SK-N-SH treated with all-trans-retinoic acid at 6 μM for 48 hours (cell line): ENCODE measurements around the gene SEC22A.

Experiments used
- ATAC-seq: fragments of 200-7000 bp; cut with Tn5 transposase; 3 replicates; pipeline ENCODE4 v1.9.1; 2020; ENCODE audit warnings: mild to moderate bottlenecking, moderate library complexity
- ARNTL ChIP-seq: fragments of 450-650 bp; formaldehyde crosslinking; IDR thresholded peaks from 2 replicates; pipeline ENCODE4 v1.5.0; 2020; ENCODE audit warnings: low read depth, mild to moderate bottlenecking, moderate library complexity, borderline replicate concordance
- BACH2 ChIP-seq: fragments of 250-450 bp; sonication (Bioruptor Pico); IDR thresholded peaks from 2 replicates; pipeline ENCODE4 v1.9.0; 2021; ENCODE audit warnings: mild to moderate bottlenecking, borderline replicate concordance
- CREB5 ChIP-seq: fragments of 250-450 bp; sonication (Bioruptor Pico); IDR thresholded peaks from 2 replicates; pipeline ENCODE4 v1.5.1; 2020; ENCODE audit warnings: low read depth, mild to moderate bottlenecking, moderate library complexity
- CSDC2 ChIP-seq: fragments of 250-450 bp; sonication (Bioruptor Pico); IDR thresholded peaks from 2 replicates; pipeline ENCODE4 v1.5.0; 2020; ENCODE audit warnings: mild to moderate bottlenecking, moderate library complexity
- CSRNP3 ChIP-seq: fragments of 250-450 bp; sonication (Bioruptor Pico); IDR thresholded peaks from 2 replicates; pipeline ENCODE4 v1.5.1; 2021; ENCODE audit warnings: mild to moderate bottlenecking, moderate library complexity
- ESRRG ChIP-seq: fragments of 250-450 bp; sonication (Bioruptor Pico); IDR thresholded peaks from 2 replicates; pipeline ENCODE4 v1.6.1; 2021; ENCODE audit warnings: mild to moderate bottlenecking
- GLIS3 ChIP-seq: fragments of 250-450 bp; sonication (Bioruptor Pico); IDR thresholded peaks from 2 replicates; pipeline ENCODE4 v1.5.0; 2020; ENCODE audit warnings: mild to moderate bottlenecking, moderate library complexity
- ISL1 ChIP-seq: fragments of 250-450 bp; sonication (Bioruptor Pico); IDR thresholded peaks from 2 replicates; pipeline ENCODE4 v2.1.2; 2022; ENCODE audit warnings: mild to moderate bottlenecking, moderate library complexity
- POU6F1 ChIP-seq: fragments of 250-450 bp; sonication (Bioruptor Pico); IDR thresholded peaks from 2 replicates; pipeline ENCODE4 v1.8.0; 2021; ENCODE audit warnings: low read depth, mild to moderate bottlenecking, moderate library complexity, borderline replicate concordance
- PPARA ChIP-seq: fragments of 250-450 bp; sonication (Bioruptor Pico); IDR thresholded peaks from 2 replicates; pipeline ENCODE4 v1.5.0; 2020; ENCODE audit warnings: mild to moderate bottlenecking, borderline replicate concordance
- RARB ChIP-seq: fragments of 250-450 bp; sonication (Bioruptor Pico); IDR thresholded peaks from 2 replicates; pipeline ENCODE4 v1.8.0; 2021; ENCODE audit warnings: mild to moderate bottlenecking, moderate library complexity
- SNAI2 ChIP-seq: fragments of 250-450 bp; sonication (Bioruptor Pico); IDR thresholded peaks from 2 replicates; pipeline ENCODE4 v1.5.0; 2020; ENCODE audit warnings: mild to moderate bottlenecking, moderate library complexity
- TCF4 ChIP-seq: fragments of 250-450 bp; sonication (Bioruptor Pico); IDR thresholded peaks from 2 replicates; pipeline ENCODE4 v1.8.0; 2021; ENCODE audit warnings: mild to moderate bottlenecking, moderate library complexity, borderline replicate concordance
- TOX ChIP-seq: fragments of 250-450 bp; sonication (Bioruptor Pico); IDR thresholded peaks from 2 replicates; pipeline ENCODE4 v1.8.0; 2021; ENCODE audit warnings: mild to moderate bottlenecking, moderate library complexity, borderline replicate concordance
- TSHZ2 ChIP-seq: fragments of 250-450 bp; sonication (Bioruptor Pico); IDR thresholded peaks from 2 replicates; pipeline ENCODE4 v1.5.0; 2020; ENCODE audit warnings: mild to moderate bottlenecking, moderate library complexity
- ZC3H10 ChIP-seq: fragments of 250-450 bp; sonication (Bioruptor Pico); IDR thresholded peaks from 2 replicates; pipeline ENCODE4 v1.5.1; 2021; ENCODE audit warnings: mild to moderate bottlenecking, moderate library complexity
- ZFP30 ChIP-seq: fragments of 450-650 bp; formaldehyde crosslinking; IDR thresholded peaks from 2 replicates; pipeline ENCODE4 v1.5.0; 2022; ENCODE audit warnings: mild to moderate bottlenecking, moderate library complexity
- ZNF565 ChIP-seq: fragments of 450-650 bp; formaldehyde crosslinking; conservative IDR thresholded peaks from 2 replicates; pipeline ENCODE4 v1.5.0; 2020; ENCODE audit warnings: low read depth, mild to moderate bottlenecking, moderate library complexity
- ZNF70 ChIP-seq: fragments of 450-650 bp; formaldehyde crosslinking; IDR thresholded peaks from 2 replicates; pipeline ENCODE4 v1.5.0; 2020; ENCODE audit warnings: mild to moderate bottlenecking, moderate library complexity
- ZNF8 ChIP-seq: fragments of 450-650 bp; formaldehyde crosslinking; IDR thresholded peaks from 2 replicates; pipeline ENCODE4 v1.5.0; 2020; ENCODE audit warnings: mild to moderate bottlenecking, moderate library complexity

The SEC22A gene

GRCh38 chr3:123193448-123194101 lies 8.2 kb upstream of the SEC22A start:
- no peak for ATAC-seq
- no peak for TF ChIP-seq ZNF565 (CRISPR knock-in tag)
- TF ChIP-seq BACH2 (CRISPR knock-in tag) = no peak
- no peak for TF ChIP-seq RARB
- no peak for TF ChIP-seq ZNF8 (CRISPR knock-in tag)
- no peak for TF ChIP-seq ZFP30
- TF ChIP-seq POU6F1 (CRISPR knock-in tag) = no peak
- TF ChIP-seq ZC3H10 (CRISPR knock-in tag) = no peak
- no peak for TF ChIP-seq PPARA (CRISPR knock-in tag)
- TF ChIP-seq ARNTL (CRISPR knock-in tag) = no peak
- no peak for TF ChIP-seq ESRRG
- TF ChIP-seq ISL1 (CRISPR knock-in tag) = no peak

GRCh38 chr3:123194552-123194951 lies 7.2 kb upstream of the SEC22A start:
- peak; percentile 49; the same call in 1 of the 3 replicates for ATAC-seq

GRCh38 chr3:123198372-123198771 lies 3.4 kb upstream of the SEC22A start:
- ATAC-seq = no peak
- TF ChIP-seq ZC3H10 (CRISPR knock-in tag) (no peak), ZFP30 (no peak), TOX (CRISPR knock-in tag) (no peak), ESRRG (no peak), POU6F1 (CRISPR knock-in tag) (no peak), TSHZ2 (CRISPR knock-in tag) (no peak), SNAI2 (CRISPR knock-in tag) (no peak), TCF4 (CRISPR knock-in tag) (no peak), ZNF565 (CRISPR knock-in tag) (no peak), ZNF70 (CRISPR knock-in tag) (no peak), ZNF8 (CRISPR knock-in tag) (no peak), GLIS3 (CRISPR knock-in tag) (no peak), CREB5 (CRISPR knock-in tag) (no peak), CSDC2 (CRISPR knock-in tag) (no peak), CSRNP3 (no peak)

More at GRCh38 chr3:123194552-123194951, 7.2 kb upstream of the SEC22A start:
- TF ChIP-seq ISL1 (CRISPR knock-in tag) (no peak), ESRRG (no peak), CSRNP3 (no peak), POU6F1 (CRISPR knock-in tag) (no peak), GLIS3 (CRISPR knock-in tag) (no peak), ZNF70 (CRISPR knock-in tag) (no peak), RARB (no peak), ZC3H10 (CRISPR knock-in tag) (no peak)
